HEK293 (cell line): ENCODE results near the gene LETM1.

ENCODE experiments used
- CTCF ChIA-PET: fragments of 350-600 bp; formaldehyde crosslinking; extraction: SDS; loops from one replicate; lab custom pipeline; 2021; ENCODE audit warnings: antibody characterized with exemption; lab: Yijun Ruan, JAX
- POLR2A ChIA-PET: fragments of 300-600 bp; formaldehyde crosslinking; extraction: SDS; loops from one replicate; lab custom pipeline; 2020; ENCODE audit warnings: antibody characterized with exemption, inconsistent platforms; lab: Yijun Ruan, JAX
- H3K27ac ChIP-seq: fragments of 200-500 bp; sonication (Bioruptor generic); 2 replicates; pipeline ENCODE4 v1.5.1; 2014; ENCODE audit warnings: low read depth, low read length, control low read depth, inconsistent platforms; ENCODE audit errors: extremely low read depth
- H3K36me3 ChIP-seq, 2 experiments: fragments of 200-500 bp in 1 of 2; sonication (Bioruptor generic) in 1 of 2; 1 replicate in 1 of 2; 2 replicates in 1 of 2; pipeline ENCODE4 v1.5.1; 2014 to 2017; ENCODE audit warnings: inconsistent platforms in 2 of 2, low read length in 2 of 2; ENCODE audit not compliant: control insufficient read depth in 2 of 2, insufficient read depth in 1 of 2
- H3K4me1 ChIP-seq: fragments of 200-500 bp; sonication (Bioruptor generic); 2 replicates; pipeline ENCODE4 v1.5.1; 2014; ENCODE audit warnings: mild to moderate bottlenecking, low read length, inconsistent platforms; ENCODE audit not compliant: control insufficient read depth, insufficient read depth
- H3K4me3 ChIP-seq: 2 replicates; pipeline ENCODE4 v1.5.1; 2011; ENCODE audit warnings: low read depth, mild to moderate bottlenecking, control low read depth, low read length, moderate library complexity
- H3K9me3 ChIP-seq: fragments of 200-500 bp; sonication (Bioruptor generic); 2 replicates; pipeline ENCODE4 v1.5.1; 2014; ENCODE audit warnings: low read depth, low read length, inconsistent platforms; ENCODE audit not compliant: control insufficient read depth, insufficient read depth
- CTCF ChIP-seq: fragments of 450-650 bp; formaldehyde crosslinking; IDR thresholded peaks from 2 replicates; pipeline ENCODE4 v1.5.1; 2016; ENCODE audit warnings: missing biosample characterization, missing genetic modification characterization
- HIC1 ChIP-seq: fragments of 450-650 bp; formaldehyde crosslinking; IDR thresholded peaks from 2 replicates; pipeline ENCODE4 v1.5.1; 2016; ENCODE audit warnings: missing biosample characterization, missing genetic modification characterization
- HOXC10 ChIP-seq: sonication (generic); formaldehyde crosslinking; IDR thresholded peaks from 2 replicates; pipeline ENCODE4 v1.8.1; 2023; ENCODE audit warnings: mild to moderate bottlenecking, missing genetic modification reagents
- KLF17 ChIP-seq: fragments of 450-650 bp; formaldehyde crosslinking; IDR thresholded peaks from 2 replicates; pipeline ENCODE4 v1.5.1; 2016; ENCODE audit warnings: missing biosample characterization, missing genetic modification characterization
- ZBTB1 ChIP-seq: fragments of 450-650 bp; formaldehyde crosslinking; IDR thresholded peaks from 2 replicates; pipeline ENCODE4 v1.5.1; 2016; ENCODE audit warnings: missing biosample characterization, missing genetic modification characterization
- ZBTB21 ChIP-seq: fragments of 450-650 bp; formaldehyde crosslinking; IDR thresholded peaks from 2 replicates; pipeline ENCODE4 v1.5.1; 2017; ENCODE audit warnings: missing biosample characterization, missing genetic modification characterization
- ZNF10 ChIP-seq: fragments of 450-650 bp; formaldehyde crosslinking; IDR thresholded peaks from 2 replicates; pipeline ENCODE4 v1.5.1; 2017; ENCODE audit warnings: missing biosample characterization, missing genetic modification characterization
- ZNF221 ChIP-seq: fragments of 450-650 bp; formaldehyde crosslinking; IDR thresholded peaks from 2 replicates; pipeline ENCODE4 v1.5.1; 2017; ENCODE audit warnings: missing biosample characterization, missing genetic modification characterization, borderline replicate concordance
- ZNF324 ChIP-seq: fragments of 450-650 bp; formaldehyde crosslinking; IDR thresholded peaks from 2 replicates; pipeline ENCODE4 v1.5.1; 2016; ENCODE audit warnings: missing biosample characterization, missing genetic modification characterization
- ZNF596 ChIP-seq: fragments of 450-650 bp; IDR thresholded peaks from 2 replicates; pipeline ENCODE4 v1.5.0; 2018; ENCODE audit warnings: missing biosample characterization, mild to moderate bottlenecking, missing genetic modification characterization, moderate library complexity
- ZNF600 ChIP-seq: fragments of 450-650 bp; formaldehyde crosslinking; IDR thresholded peaks from 2 replicates; pipeline ENCODE4 v1.5.1; 2016; ENCODE audit warnings: missing biosample characterization, missing genetic modification characterization
- ZNF624 ChIP-seq: fragments of 450-650 bp; formaldehyde crosslinking; IDR thresholded peaks from 2 replicates; pipeline ENCODE4 v1.5.1; 2017; ENCODE audit warnings: missing biosample characterization, missing genetic modification characterization
- ZNF654 ChIP-seq: fragments of 450-650 bp; formaldehyde crosslinking; IDR thresholded peaks from 2 replicates; pipeline ENCODE4 v1.5.1; 2016; ENCODE audit warnings: low read depth, missing biosample characterization, missing genetic modification characterization
- ZNF777 ChIP-seq: fragments of 450-650 bp; formaldehyde crosslinking; IDR thresholded peaks from 2 replicates; pipeline ENCODE4 v1.5.1; 2017; ENCODE audit warnings: missing biosample characterization, missing genetic modification characterization, borderline replicate concordance
- ZNF830 ChIP-seq: fragments of 450-650 bp; IDR thresholded peaks from 2 replicates; pipeline ENCODE4 v1.5.0; 2018; ENCODE audit warnings: missing biosample characterization, missing genetic modification characterization, low read depth, mild to moderate bottlenecking, moderate library complexity
- ZSCAN18 ChIP-seq: fragments of 450-650 bp; formaldehyde crosslinking; IDR thresholded peaks from 2 replicates; pipeline ENCODE4 v1.5.1; 2016; ENCODE audit warnings: missing biosample characterization, missing genetic modification characterization

Gene LETM1

GRCh38 chr4:1862961-1863296, 7.0 kb upstream of the LETM1 start:
- H3K36me3 ChIP-seq = no peaks in the 10 kb centered on the region
- POLR2A ChIA-PET = interaction anchor here (0.7 kb wide), 1 partner anchor 616 kb away, joined by 4 read pairs; no protein-coding TSS in a partner anchor
- CTCF ChIA-PET = no interaction called here
- TF ChIP-seq KLF17 (tag by site-specific recombination) (no peak), ZBTB21 (no peak), ZNF221 (tag by site-specific recombination) (no peak), HIC1 (tag by site-specific recombination) (no peak), ZSCAN18 (tag by site-specific recombination) (no peak), HOXC10 (CRISPR knock-in tag) (no peak), ZNF596 (tag by site-specific recombination) (no peak), ZNF324 (tag by site-specific recombination) (no peak)
- TF ChIP-seq, all 188 proteins: peak for 0
- Histone ChIP-seq H3K27ac (no peak overlapping the region), H3K9me3 (no peaks in the 10 kb centered on the region), H3K4me1 (no peaks in the 10 kb centered on the region), H3K4me3 (no peak overlapping the region)

GRCh38 chr4:1862055-1862911, 6.3 kb upstream of the LETM1 start:
- no peaks in the 10 kb centered on the region for H3K36me3 ChIP-seq
- H3K27ac ChIP-seq = no peak overlapping the region
- CTCF ChIA-PET = interaction anchor here (0.7 to 1.5 kb wide), 2 partner anchors 38 to 87 kb away, joined by 3 to 5 read pairs; no protein-coding TSS in a partner anchor
- TF ChIP-seq ZNF624 (tag by site-specific recombination) (no peak), ZNF10 (tag by site-specific recombination) (no peak)
- no peaks in the 10 kb centered on the region for H3K4me1 ChIP-seq
- POLR2A ChIA-PET = interaction anchor here (0.7 to 1.1 kb wide), 2 partner anchors 14 to 616 kb away, joined by 4 read pairs; no protein-coding TSS in a partner anchor
- no peaks in the 10 kb centered on the region for H3K9me3 ChIP-seq
- no peak overlapping the region for H3K4me3 ChIP-seq

- POLR2A ChIA-PET = no interaction called here
- Histone ChIP-seq H3K27ac (no peak overlapping the region), H3K4me1 (no peaks in the 10 kb centered on the region), H3K4me3 (no peak overlapping the region), H3K9me3 (no peaks in the 10 kb centered on the region), H3K36me3 (no peaks in the 10 kb centered on the region)
- CTCF ChIA-PET = interaction anchor here (0.9 to 2.2 kb wide), 2 partner anchors 40 to 114 kb away, joined by 4 to 14 read pairs; no protein-coding TSS in a partner anchor
- no peak for TF ChIP-seq ZNF600 (tag by site-specific recombination)
- no peak for TF ChIP-seq ZBTB1
- no peak for TF ChIP-seq ZNF777 (tag by site-specific recombination)
- TF ChIP-seq ZNF830 (tag by site-specific recombination) = no peak
- 0 out of 2 replicates have a peak, but pooled peaks have one; percentile 28 for TF ChIP-seq CTCF
- TF ChIP-seq ZNF654 (tag by site-specific recombination) = peak; percentile 29
These were observed 3.4 kb upstream of the LETM1 start for GRCh38 chr4:1859389-1859753.
